SKM-1 treated with dmso at 0.1 percent for 144 hours (cell line): ENCODE results near the gene INKA1.
"Not testable (repeated sequence)": the region's sequence is repeated elsewhere in the genome, so short reads cannot be mapped to it uniquely, and the experiment has no call there.

Experiments
- DNase-seq: peaks from one replicate; lab custom pipeline; 2025; ENCODE audit not compliant: unreplicated experiment; lab: John Stamatoyannopoulos, UW

The INKA1 gene

DNA sequence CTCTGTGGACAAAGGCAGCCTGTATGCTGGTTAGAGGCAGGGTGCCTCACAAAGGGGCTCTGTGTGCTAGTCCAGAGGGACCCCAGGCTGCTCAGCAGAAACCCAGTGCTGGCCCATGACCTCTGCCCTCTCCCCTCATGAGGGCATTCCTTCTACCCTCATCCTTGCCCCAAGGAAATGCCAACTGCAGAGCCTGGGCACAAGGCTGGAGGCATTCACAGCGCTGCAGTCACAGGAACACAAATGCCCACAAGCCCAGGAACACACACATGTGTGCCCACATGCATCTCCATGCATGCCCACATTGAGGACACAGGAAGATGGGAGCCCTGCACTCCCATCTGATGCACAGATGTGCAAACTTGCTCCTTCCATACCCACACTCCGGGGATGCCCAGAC lies 3.8 kb downstream of the INKA1 start:
- no peak for DNase-seq

DNA sequence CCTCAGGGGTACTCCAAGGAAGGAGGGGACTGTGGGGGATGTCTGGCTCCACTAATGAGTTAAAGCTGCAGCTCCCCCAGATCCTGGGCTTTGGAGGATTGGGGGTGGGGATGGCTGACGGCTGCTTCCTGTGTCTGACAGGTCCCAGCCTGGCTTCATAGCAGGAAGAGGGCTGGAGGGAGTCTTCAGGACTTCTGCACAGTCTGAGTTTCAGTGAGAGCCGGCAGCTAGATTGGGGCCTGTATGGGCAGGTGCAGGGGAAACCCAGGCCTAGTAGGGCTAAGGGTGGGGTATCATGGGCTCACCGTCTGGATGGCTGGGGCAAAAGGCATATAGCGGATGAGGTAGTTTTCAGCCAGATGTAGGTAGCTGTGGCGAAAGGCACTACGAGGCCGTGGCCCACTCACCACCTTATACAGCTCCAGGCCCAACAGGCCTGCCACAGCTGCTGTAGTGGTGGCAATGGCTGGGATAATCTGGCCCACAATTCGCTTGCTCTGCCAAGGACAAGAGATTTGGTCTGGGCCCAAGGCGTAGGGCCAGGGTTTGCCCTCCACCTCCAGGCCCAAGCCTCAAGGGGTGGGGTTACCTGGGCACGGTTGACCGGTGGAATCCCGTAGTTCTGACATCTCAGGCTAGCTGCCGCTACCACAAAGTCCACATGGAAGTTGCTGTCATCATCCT lies 4.5 kb downstream of the INKA1 start:
- DNase-seq = no peak

DNA sequence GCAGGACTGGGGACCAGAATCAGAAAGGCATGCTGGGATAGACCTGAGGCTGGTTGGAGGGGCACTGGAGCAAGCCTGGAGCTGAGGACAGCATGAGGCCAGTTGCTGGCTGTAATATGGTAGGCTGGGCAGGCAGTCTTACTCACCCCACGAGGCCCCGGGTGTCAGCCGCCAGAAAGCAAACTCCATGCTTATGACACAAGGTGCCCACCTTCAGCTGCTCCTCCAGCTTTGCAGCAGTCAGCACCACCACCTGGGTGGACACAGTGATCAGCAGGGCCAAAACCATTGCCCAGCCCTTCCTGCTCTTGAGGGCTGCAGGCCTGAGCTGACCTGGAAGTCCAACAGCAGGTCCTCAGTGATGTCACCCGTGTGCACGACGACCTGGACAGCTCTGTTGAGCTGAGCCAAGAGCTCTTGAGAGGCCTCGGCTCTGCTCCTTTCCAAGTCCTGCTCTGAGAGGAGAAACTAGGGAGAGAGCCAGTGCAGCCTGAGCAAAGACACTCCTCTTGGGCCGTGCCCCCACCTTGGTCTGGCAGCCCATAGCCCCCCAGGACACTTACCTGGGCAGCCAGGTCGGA lies 9.9 kb downstream of the INKA1 start:
- no peak for DNase-seq

DNA sequence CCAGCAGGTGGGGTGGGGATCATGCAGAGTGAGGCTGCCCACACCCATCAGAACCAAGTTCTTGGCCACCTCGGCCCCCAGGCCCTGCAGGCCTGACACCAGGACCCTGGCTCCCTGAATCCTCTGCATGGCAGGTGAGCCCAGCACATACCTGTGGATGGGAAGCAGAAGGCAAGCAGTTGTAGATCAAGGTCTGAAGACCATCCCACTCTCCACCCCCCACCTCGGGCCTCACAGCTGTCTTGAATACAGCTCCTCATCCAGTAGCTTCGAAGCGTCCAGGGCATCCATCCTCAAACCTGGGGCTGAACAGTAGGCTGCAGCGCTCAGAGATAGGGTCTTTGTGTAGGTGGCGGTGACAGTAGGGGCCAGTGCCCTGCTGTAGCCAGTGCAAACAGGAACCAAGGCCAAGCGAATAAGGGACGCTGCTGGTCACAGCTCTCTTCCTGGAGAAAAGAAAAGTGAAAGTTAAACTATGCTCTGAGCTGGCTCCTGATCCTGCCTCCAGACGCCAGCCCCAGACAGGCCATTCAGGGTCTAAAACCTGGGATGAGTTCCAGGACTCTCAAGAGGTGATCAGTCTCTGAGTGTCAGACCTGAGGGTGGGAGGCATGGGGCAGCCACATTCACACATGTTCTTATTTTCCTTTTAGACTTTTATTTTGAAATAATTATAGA lies 10.6 kb downstream of the INKA1 start, which contains the start of gene UBA7:
Gene UBA7, minus strand, starts transcription at position 457 of the 678 bp plus-strand sequence. Its CDS starts 166 bp downstream, at position 291.
- no peak for DNase-seq

DNA sequence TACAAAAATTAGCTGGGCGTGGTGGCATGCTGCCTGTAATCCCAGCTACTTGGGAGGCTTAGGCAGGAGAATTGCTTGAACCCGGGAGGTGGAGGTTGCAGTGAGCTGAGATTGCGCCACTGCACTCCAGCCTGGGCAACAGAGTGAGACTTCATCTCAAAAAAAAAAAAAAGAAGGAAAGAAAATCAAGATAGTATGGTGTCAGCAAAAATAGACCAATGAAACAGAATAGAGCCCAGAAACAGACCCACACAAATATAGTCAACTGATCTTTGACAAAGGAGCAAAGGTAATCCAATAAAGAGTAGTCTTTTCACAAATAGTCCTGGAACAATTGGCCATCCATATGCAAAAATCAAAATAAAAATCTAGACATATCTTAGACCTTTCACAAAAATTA lies 20.1 kb downstream of the INKA1 start:
- not testable (repeated sequence) for DNase-seq

DNA sequence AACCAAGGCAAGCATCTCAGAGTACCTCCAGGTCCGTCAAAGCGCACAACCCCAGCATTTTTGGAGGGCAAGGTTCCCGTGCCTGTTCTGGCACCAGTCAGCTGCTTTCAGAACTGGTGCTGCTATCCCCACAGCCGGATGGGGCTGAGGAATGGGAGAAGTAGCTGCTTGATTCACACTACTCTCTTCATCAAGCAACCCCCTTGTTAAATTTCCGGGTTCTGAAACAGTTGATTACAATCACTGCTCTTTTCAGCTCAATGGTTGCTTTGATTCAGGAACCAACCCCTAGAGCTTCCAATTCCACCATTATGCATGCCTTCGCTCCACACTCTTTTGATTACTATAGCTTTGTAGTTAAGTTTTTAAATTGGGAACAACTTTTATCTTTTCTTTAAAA lies 23.0 kb downstream of the INKA1 start:
- no peak for DNase-seq

DNA sequence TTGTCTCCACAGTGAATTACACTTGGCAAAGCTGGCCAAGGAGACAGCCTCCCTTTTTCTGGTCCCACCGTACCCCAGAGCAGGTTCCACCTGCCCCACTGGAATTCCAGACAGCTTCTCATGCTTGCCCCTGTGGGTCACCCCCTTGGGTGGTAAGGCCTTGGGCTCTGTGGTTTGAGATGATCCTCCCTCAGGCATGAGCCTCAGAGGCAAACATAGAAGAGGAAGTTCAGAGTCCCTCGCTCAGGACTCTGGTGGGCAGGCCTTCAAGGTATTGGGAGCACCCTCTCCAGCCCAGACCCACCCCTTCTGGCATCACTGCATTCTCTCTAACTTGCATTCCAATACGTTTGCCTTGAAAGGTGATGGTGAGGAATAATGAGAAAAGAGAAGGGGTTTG lies 28.3 kb downstream of the INKA1 start:
- DNase-seq = no peak

DNA sequence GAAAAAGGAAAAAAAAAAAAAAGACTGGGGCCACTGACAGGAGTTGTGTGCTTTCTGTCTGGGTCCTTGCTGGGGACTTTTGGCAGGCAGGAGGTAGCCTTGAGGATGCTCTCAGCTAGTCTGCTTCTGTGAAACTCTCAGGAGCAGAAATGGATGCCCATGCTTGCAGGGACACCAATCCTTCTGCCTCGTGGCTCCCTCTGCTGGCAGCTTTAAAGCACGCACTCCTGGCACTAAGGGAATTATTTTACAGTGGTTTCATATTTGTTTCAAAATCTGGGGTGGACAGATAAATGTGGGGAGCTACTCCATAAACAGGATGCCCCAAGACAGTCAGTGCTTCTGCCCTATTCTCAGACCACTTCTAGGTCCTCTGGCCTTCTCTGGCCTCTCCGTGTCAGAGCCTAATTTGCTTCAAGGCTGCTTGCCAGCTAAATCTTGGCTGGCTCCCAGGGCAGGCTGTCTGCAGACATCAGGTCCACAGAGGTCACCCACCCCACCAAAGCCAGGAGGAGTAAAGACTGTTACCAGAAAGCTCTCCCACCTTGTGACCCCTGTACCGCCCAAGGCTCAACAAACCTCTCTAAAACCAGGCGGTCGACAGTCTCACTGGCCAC lies 36.2 kb downstream of the INKA1 start:
- DNase-seq = peak; percentile 74

DNA sequence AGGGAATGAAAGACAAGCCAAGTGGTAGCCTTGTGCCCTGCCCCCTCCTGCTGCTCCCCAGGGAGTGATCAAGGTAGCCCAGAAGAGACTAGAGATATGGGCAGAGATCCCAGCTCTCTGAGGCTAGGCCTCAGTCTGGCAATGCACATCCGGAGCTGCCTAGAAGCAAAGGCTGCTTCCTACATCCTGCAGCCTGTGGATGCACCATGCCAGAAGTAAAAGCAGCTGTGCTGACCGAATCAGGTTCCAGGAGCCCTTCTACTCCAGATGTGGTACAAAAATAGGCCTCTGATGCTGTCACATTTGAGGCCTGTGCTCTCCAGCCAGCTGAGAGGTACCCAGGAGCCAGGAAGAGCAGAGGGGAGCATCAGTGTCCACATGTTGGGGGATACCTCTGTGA lies 37.3 kb downstream of the INKA1 start:
- DNase-seq = no peak

DNA sequence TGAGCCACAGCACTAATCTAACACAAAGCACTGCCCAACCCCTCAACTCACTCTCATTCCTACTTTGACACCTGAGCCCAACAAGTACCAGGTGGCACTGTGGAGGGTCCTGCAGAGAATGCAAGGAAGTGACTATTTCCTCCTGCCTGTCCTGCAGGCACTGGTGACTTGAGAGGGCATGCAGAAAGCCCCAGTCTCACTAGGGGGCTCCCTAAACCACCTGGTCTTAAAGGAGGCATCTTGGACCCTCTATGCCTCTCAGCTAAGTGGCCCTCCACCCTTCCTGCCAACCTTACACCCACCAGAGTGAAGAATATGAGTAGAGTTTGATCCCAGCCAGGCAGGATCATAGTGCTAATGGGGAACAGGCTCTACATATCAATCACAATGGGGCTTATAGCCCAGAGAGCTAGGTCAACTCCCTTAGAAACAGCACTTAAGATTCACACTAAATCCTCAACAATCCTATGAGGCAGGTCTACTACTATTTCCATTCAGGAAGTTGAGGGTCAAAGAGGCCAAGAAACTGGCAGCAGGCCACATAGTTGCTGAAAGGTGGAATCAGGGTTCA lies 38.1 kb downstream of the INKA1 start:
- peak; percentile 23 for DNase-seq

DNA sequence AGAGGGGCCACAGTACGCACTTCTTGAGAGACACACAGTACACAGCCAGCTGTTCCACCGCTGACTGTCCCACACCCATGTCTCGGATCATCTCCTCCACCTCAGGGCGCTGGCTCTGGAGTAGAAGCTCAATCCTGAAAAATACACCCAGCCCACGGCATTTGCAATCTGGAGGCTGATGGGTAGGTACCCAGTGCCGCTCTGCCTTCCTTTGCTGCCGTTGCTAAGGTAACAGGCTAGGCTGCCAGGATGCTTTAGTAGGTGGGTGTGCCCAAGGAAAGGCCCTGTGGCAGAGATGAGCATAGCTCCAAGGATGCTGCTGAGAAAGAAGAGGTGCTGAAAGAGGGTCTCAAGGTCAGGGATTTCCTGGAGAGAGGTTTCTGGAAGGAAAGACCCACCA lies 38.7 kb downstream of the INKA1 start:
- DNase-seq = no peak

DNA sequence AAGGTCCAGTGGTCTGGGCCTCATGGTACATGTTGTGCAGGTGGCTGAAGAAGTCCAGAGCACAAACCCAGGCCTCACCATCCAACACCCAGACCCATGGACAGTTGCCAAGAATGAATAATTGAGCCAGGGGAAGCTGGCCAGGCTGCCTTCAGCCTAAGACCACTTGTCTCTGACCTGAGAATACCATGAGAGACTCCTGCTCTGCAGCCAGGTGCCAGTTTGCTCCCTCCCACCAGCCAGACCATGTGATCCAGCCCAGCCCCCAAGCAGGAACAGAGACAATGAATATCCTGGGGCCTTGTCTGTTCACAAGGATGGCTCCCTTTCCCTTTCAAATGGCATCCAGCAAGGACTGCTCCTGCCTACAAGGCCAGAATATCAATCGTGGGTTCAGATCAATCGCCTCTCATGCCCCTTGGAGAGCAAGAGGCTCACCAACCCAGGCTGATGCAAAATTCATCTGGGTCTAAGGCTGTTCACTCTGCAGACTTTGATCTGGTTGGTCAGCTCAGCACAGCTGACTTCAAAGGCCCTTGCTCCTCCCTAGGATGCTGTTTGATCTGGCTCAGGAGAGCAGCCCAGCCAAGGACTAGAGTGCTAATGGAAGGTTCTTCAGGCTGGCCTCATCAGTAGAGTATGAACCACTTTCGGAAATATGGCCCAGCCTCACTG lies 39.9 kb downstream of the INKA1 start:
- no peak for DNase-seq

DNA sequence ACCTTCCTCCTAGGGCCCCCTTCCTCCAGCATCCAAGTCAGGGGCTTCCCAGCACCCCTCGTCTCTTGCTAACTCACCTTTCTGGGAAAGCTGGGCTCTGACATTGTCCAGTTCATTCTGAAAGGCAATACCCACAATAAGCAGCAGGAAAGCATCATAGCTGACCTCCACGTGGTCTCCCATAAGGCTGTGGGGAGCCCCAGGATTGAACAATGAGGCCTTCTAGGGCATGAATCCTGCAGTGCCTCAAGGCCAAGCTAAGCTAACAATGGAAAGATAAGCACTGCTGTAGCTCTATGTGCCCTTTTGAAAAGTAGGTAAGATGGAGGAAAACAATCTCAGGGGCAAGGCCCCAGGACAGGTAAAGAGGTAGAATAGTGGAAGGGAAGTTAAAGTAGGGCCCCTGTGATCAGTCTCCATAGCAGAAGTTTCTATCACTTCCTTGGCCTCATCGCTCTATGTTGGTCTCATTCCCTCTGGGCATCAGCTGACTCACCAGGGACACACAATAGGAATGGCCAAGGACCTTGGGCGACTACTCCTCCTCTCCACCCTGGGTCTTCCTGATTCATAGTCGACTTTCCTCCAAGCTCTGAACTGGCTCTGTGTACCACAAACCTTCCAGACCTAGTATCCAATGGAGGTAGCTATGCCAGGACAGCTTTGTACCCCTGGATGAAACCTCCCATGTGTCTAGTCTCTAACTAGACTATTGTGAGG lies 41.6 kb downstream of the INKA1 start:
- no peak for DNase-seq

DNA sequence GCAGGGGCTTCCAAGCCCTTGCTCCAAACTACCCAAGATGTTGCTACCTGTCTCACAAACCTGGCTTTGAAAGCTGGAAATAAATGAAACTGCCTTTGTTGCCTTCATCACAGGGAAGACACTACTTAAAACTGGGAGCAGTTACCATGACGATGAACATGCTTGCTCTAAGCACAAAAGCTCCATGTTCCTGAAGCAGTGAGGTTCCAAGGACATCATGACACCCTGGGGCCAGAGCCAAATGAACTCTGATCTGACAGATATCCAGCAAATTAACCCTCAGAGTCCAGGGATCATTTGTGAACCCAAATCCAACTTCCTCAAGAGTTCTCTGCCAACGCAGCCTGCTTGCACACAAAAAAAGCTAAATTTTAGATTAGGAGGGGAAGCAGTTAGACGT lies 42.6 kb downstream of the INKA1 start:
- DNase-seq = no peak
